ENCODE data around the gene PRKCB.
"Not testable (repeated sequence)": the region's sequence is repeated elsewhere in the genome, so short reads cannot be mapped to it uniquely, and the experiment has no call there.

The PRKCB gene

GRCh38 chr16:24140730-24141129 is 304.9 kb downstream of the PRKCB start:
- DNase-seq, result no peak

- no peak for DNase-seq
Measured at GRCh38 chr16:24141466-24141865, 305.7 kb downstream of the PRKCB start.

- DNase-seq, result no peak
Measured at GRCh38 chr16:24141917-24142316, 306.1 kb downstream of the PRKCB start.

GRCh38 chr16:24145927-24146326 is 310.1 kb downstream of the PRKCB start:
- DNase-seq, result no peak

GRCh38 chr16:24146518-24146917 is 310.7 kb downstream of the PRKCB start:
- no peak for DNase-seq

GRCh38 chr16:24149102-24149501 is 313.3 kb downstream of the PRKCB start:
- DNase-seq, result no peak

GRCh38 chr16:24150282-24150681 is 314.5 kb downstream of the PRKCB start:
- DNase-seq, result no peak

- no peak for DNase-seq
Measured at GRCh38 chr16:24151482-24151939, 315.7 kb downstream of the PRKCB start.

GRCh38 chr16:24152048-24152447 is 316.3 kb downstream of the PRKCB start:
- DNase-seq, result not testable (repeated sequence)

GRCh38 chr16:24152826-24153225 is 317.0 kb downstream of the PRKCB start:
- DNase-seq, result no peak

GRCh38 chr16:24156777-24157176 is 321.0 kb downstream of the PRKCB start:
- DNase-seq, result no peak

- DNase-seq, result no peak
Measured at GRCh38 chr16:24163935-24164334, 328.2 kb downstream of the PRKCB start.

- no peak for DNase-seq
Measured at GRCh38 chr16:24164416-24164815, 328.6 kb downstream of the PRKCB start.

GRCh38 chr16:24165273-24165672 is 329.5 kb downstream of the PRKCB start:
- no peak for DNase-seq

GRCh38 chr16:24166661-24167528 is 331.1 kb downstream of the PRKCB start:
- DNase-seq, result no peak

- no peak for DNase-seq
Measured at GRCh38 chr16:24168856-24169255, 333.1 kb downstream of the PRKCB start.

GRCh38 chr16:24170407-24170806 is 334.6 kb downstream of the PRKCB start:
- DNase-seq, result no peak

- DNase-seq, result no peak
Measured at GRCh38 chr16:24174504-24174903, 338.7 kb downstream of the PRKCB start.

- no peak for DNase-seq
Measured at GRCh38 chr16:24174957-24175356, 339.2 kb downstream of the PRKCB start.

- DNase-seq, result no peak
Measured at GRCh38 chr16:24178496-24178895, 342.7 kb downstream of the PRKCB start.

GRCh38 chr16:24180451-24180850 is 344.7 kb downstream of the PRKCB start:
- no peak for DNase-seq

- no peak for DNase-seq
Measured at GRCh38 chr16:24188021-24188542, 352.3 kb downstream of the PRKCB start.

- no peak for DNase-seq
Measured at GRCh38 chr16:24188751-24189318, 353.1 kb downstream of the PRKCB start.

- no peak for DNase-seq
Measured at GRCh38 chr16:24189941-24190340, 354.2 kb downstream of the PRKCB start.

All from activated CD4-positive, CD25-positive, alpha-beta regulatory T cell treated with anti-CD3 and anti-CD28 coated beads, Interleukin-2, amount 50 U/mL, for 72 hours (primary cell).